Measurements from ENCODE around the gene METAP1D.
"Not testable (repeated sequence)": the region's sequence is repeated elsewhere in the genome, so short reads cannot be mapped to it uniquely, and the experiment has no call there.

Gene METAP1D

DNA sequence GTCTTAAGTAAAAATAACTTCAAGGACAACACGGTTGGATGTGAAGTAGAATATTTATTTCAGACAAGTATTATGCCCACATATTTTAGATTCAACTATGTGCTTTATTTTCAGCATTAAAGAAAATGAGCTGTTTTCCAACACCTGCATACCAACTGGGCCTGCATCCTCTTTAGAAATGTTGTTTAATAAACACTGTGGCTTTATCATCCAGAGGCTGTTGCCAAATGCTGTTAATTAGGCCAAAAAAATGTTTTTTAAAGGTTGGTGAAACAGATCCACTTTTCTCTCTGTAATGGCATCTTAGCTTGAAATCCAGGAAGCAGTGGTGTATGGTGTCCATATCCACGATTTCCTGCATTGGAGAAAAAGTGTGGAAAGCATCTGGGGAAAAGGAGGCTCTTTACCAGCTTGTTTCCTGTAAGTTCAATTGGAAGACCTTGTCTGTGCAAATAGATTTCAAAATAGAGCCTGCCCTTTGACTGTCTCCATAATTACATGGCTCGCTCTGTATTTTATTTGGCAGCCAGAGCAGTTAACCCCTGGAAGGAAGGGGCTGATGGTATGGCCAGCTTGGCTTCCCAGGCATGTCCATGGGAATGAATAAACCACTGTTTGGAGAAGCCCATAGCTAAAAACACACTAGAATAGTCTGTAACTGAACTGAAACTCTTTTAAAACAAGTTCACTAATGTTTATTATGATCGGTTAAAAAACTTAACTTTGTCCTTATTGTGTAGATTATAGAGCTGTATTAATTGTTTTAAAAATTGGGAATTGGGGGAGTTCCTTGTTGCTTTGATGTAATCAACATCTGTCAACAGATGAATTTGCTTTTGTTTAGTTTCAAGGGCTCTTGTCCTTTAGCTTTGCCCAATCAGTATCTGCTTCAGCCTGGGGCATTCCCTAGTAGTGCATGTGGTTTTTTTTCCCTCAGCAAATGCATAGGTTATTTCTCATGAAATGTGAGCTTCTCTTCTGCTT, 52.5 kb downstream of the METAP1D start:
- Histone ChIP-seq H3K36me3 (ENCODE audit: control insufficient read depth, insufficient read depth, low read length) (no peaks in the 10 kb centered on the region), H3K9me3 (ENCODE audit: control insufficient read depth, insufficient read depth, low read length) (no peaks in the 10 kb centered on the region), H3K4me3 (ENCODE audit: low read depth, low read length) (no peak overlapping the region), H3K27me3 (ENCODE audit: control insufficient read depth, insufficient read depth, low read length) (no peaks in the 10 kb centered on the region), H3K4me1 (ENCODE audit: control insufficient read depth, insufficient read depth, low read length) (no peaks in the 10 kb centered on the region), H3K9ac (ENCODE audit: low read depth, low read length) (no peak overlapping the region)

DNA sequence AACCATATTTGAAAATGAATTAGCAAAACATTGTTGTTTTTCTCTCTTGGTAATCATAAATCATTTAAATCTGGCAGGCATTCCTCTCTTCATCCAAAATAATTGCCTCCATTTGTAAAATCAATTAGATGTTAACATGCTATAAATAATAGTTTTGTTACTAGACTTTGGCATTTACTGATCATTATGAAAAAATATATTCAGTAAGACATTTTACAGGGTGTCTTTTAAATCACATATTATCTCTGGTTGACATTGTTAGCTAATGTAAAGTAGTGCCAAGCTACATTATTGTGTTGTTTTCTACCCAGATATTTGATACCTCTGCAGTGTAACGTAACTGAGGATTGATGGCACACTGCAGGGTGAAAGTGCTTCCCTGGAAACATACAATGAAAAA, 53.7 kb downstream of the METAP1D start:
- Histone ChIP-seq H3K4me3 (ENCODE audit: low read depth, low read length) (no peak overlapping the region), H3K9me3 (ENCODE audit: control insufficient read depth, insufficient read depth, low read length) (no peaks in the 10 kb centered on the region)

DNA sequence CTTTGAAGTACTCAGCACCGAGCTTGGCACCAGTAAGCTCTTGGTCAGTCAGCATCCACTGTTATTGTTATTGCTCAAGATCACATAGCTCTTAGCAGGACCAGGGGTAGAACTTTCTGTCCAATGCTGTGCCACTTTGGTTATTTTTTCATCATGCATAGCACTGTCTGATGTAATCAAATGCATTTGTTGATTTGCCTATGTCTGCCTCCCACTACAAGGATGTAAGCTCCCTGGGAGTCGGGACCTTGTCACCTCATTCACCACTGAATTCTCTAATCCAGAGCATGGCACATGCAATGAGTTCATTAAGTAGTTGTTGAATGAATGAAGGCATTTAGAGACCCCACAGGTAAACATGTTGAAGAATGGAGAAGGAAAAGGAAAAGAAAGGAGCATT, 56.5 kb downstream of the METAP1D start:
- no peaks in the 10 kb centered on the region for H3K27me3 ChIP-seq (ENCODE audit: control insufficient read depth, insufficient read depth, low read length)
- H3K4me1 ChIP-seq (ENCODE audit: control insufficient read depth, insufficient read depth, low read length) = no peaks in the 10 kb centered on the region
- H3K4me3 ChIP-seq (ENCODE audit: low read depth, low read length) = no peak overlapping the region
- no peaks in the 10 kb centered on the region for H3K9me3 ChIP-seq (ENCODE audit: control insufficient read depth, insufficient read depth, low read length)
- peak overlapping the region; percentile 10 for H3K9ac ChIP-seq (ENCODE audit: low read depth, low read length)
- H3K36me3 ChIP-seq (ENCODE audit: control insufficient read depth, insufficient read depth, low read length) = no peaks in the 10 kb centered on the region

More for the DNA sequence above, 53.7 kb downstream of the METAP1D start:
- H3K4me1 ChIP-seq (ENCODE audit: control insufficient read depth, insufficient read depth, low read length) = no peaks in the 10 kb centered on the region
- no peaks in the 10 kb centered on the region for H3K27me3 ChIP-seq (ENCODE audit: control insufficient read depth, insufficient read depth, low read length)
- no peak overlapping the region for H3K9ac ChIP-seq (ENCODE audit: low read depth, low read length)
- no peaks in the 10 kb centered on the region for H3K36me3 ChIP-seq (ENCODE audit: control insufficient read depth, insufficient read depth, low read length)

DNA sequence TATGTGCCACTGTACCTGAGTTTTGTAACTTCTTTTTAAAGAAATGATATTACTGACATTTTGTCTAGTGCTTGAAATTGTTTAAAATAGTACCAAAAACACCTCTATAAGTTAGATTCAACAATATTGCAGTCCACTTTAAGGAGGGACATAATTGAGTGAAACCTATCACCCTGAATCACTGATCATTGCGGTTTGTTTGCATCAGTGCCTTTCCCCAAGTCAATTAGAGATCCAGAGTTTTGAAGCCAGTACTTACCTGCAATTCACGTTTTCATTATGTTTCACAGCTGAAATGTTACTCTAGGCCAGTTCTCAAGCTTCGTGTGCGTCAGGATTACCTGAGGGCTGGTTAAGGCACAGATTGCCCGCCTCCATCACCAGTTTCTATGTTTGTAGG, 58.9 kb downstream of the METAP1D start:
- H3K36me3 ChIP-seq (ENCODE audit: control insufficient read depth, insufficient read depth, low read length) = no peaks in the 10 kb centered on the region
- H3K4me3 ChIP-seq (ENCODE audit: low read depth, low read length) = no peak overlapping the region
- no peak overlapping the region for H3K9ac ChIP-seq (ENCODE audit: low read depth, low read length)

DNA sequence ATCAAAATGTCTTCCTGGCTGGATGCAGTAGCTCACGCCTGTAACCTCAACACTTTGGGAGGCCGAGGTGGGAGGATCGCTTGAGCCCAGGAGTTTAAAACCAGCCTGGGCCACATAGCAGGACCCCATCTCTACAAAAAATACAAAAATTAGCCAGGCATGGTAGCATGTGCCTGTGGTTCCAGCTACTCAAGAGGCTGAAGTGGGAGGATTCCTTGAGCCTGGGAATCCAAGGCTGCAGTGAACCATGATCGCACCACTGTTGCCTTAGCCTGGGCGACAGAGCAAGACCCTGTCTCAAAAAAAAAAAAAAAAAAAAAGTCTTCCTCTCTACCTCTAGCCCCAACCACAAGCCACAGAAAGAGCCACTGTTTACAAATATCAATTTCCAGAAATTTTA, 60.4 kb downstream of the METAP1D start:
- H3K36me3 ChIP-seq (ENCODE audit: control insufficient read depth, insufficient read depth, low read length); H3K4me3 ChIP-seq (ENCODE audit: low read depth, low read length); H3K4me1 ChIP-seq (ENCODE audit: control insufficient read depth, insufficient read depth, low read length); H3K27me3 ChIP-seq (ENCODE audit: control insufficient read depth, insufficient read depth, low read length); H3K9ac ChIP-seq (ENCODE audit: low read depth, low read length); H3K9me3 ChIP-seq (ENCODE audit: control insufficient read depth, insufficient read depth, low read length): not testable (repeated sequence)

More for the DNA sequence above, 58.9 kb downstream of the METAP1D start:
- H3K27me3 ChIP-seq (ENCODE audit: control insufficient read depth, insufficient read depth, low read length) = no peaks in the 10 kb centered on the region
- H3K9me3 ChIP-seq (ENCODE audit: control insufficient read depth, insufficient read depth, low read length) = no peaks in the 10 kb centered on the region
- no peaks in the 10 kb centered on the region for H3K4me1 ChIP-seq (ENCODE audit: control insufficient read depth, insufficient read depth, low read length)

DNA sequence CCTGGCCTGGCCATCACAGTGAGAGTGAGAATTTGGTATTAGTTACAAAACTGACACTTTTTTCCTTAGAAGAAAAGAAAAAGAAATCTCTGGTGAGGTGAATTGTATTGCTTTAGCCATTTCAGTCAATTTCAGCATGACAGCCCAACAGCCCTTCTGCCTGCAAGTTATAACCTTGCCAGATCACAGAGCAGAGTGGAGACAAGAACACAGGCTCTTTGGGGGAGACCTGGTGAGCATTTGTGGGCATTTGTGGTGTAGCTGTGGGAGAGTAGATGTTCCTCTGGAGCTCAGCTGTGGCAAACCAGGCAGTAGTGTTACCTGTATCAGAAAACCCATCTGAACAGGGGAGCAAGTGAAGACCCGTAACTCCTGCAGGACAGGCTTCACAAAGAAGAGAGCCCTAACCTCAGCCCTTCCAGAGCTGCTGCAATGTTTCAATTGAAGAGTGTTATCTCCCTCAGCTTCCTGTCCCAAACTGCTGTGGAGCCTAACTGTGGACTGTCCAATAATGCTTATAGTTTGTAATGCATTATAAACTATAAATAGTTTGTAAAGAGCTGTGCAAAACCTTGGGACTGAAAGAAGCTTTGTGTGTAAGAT, 62.8 kb downstream of the METAP1D start:
- Histone ChIP-seq H3K4me1 (ENCODE audit: control insufficient read depth, insufficient read depth, low read length) (no peaks in the 10 kb centered on the region), H3K9me3 (ENCODE audit: control insufficient read depth, insufficient read depth, low read length) (no peaks in the 10 kb centered on the region), H3K27me3 (ENCODE audit: control insufficient read depth, insufficient read depth, low read length) (no peaks in the 10 kb centered on the region), H3K9ac (ENCODE audit: low read depth, low read length) (no peak overlapping the region), H3K36me3 (ENCODE audit: control insufficient read depth, insufficient read depth, low read length) (no peaks in the 10 kb centered on the region), H3K4me3 (ENCODE audit: low read depth, low read length) (no peak overlapping the region)

DNA sequence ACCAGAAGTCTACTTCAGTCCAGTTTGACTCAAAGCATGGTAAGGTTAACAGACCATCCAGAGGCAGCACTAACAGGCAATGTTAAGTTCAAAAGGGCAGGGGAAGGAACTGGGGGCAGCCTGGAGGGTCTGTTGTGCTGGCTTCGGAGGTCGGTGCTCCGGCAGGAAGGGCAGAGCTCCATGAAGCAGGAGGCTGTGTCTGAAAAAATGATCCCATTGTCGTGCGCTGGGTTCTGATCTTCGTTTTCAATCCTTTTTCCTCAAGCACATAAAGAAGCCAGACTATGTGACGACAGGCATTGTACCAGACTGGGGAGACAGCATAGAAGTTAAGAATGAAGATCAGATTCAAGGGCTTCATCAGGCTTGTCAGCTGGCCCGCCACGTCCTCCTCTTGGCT, 63.7 kb downstream of the METAP1D start:
- Histone ChIP-seq H3K36me3 (ENCODE audit: control insufficient read depth, insufficient read depth, low read length) (no peaks in the 10 kb centered on the region), H3K9me3 (ENCODE audit: control insufficient read depth, insufficient read depth, low read length) (no peaks in the 10 kb centered on the region), H3K27me3 (ENCODE audit: control insufficient read depth, insufficient read depth, low read length) (no peaks in the 10 kb centered on the region), H3K4me3 (ENCODE audit: low read depth, low read length) (no peak overlapping the region), H3K4me1 (ENCODE audit: control insufficient read depth, insufficient read depth, low read length) (no peaks in the 10 kb centered on the region), H3K9ac (ENCODE audit: low read depth, low read length) (no peak overlapping the region)

DNA sequence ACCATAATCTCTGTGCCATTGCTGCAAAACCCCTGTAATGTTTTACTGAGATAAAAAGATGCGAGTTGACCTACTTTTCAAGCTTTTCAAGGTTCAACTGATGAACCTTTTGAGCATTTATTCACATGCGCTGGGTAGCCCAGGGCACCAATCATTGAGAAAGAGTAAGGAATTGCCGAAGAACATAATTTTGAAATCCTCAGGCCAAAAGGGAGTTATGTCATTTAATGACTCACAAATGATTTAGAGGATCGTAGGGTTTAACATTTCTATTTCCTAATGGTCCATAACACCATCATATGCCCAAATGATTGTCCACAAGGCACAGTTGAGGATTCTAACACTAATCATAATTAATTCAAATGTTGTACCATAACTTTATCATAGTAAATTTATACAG, 65.4 kb downstream of the METAP1D start:
- Histone ChIP-seq H3K4me3 (ENCODE audit: low read depth, low read length) (no peak overlapping the region), H3K9me3 (ENCODE audit: control insufficient read depth, insufficient read depth, low read length) (no peaks in the 10 kb centered on the region), H3K9ac (ENCODE audit: low read depth, low read length) (no peak overlapping the region), H3K27me3 (ENCODE audit: control insufficient read depth, insufficient read depth, low read length) (no peaks in the 10 kb centered on the region), H3K36me3 (ENCODE audit: control insufficient read depth, insufficient read depth, low read length) (no peaks in the 10 kb centered on the region), H3K4me1 (ENCODE audit: control insufficient read depth, insufficient read depth, low read length) (no peaks in the 10 kb centered on the region)

DNA sequence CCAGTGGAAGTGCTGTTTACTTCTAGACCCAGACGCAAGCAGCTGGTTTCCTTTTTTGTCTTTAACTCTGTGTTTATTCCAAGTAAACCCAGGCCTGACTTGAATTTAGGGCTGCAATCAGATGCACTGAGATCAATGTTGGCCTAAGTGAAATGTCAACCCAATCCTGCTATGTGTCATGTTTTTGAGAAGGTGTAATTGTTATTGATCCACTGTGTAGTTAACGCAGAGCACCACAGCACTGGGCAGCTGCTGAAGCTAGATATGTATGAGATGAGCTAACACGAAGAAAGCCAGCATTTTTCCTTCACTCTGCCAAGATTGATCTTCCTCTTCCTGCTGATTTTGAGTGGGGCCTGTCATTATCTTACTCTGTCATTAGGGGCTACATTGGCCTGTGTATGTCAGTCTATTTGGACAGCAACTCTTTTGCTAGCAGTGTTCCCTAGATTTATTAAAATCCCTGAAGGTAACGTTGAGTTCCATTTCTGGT, 66.7 kb downstream of the METAP1D start:
- no peaks in the 10 kb centered on the region for H3K27me3 ChIP-seq (ENCODE audit: control insufficient read depth, insufficient read depth, low read length)
- H3K9me3 ChIP-seq (ENCODE audit: control insufficient read depth, insufficient read depth, low read length) = no peaks in the 10 kb centered on the region
- H3K36me3 ChIP-seq (ENCODE audit: control insufficient read depth, insufficient read depth, low read length) = no peaks in the 10 kb centered on the region
- H3K4me1 ChIP-seq (ENCODE audit: control insufficient read depth, insufficient read depth, low read length) = no peaks in the 10 kb centered on the region
- no peak overlapping the region for H3K4me3 ChIP-seq (ENCODE audit: low read depth, low read length)
- no peak overlapping the region for H3K9ac ChIP-seq (ENCODE audit: low read depth, low read length)

DNA sequence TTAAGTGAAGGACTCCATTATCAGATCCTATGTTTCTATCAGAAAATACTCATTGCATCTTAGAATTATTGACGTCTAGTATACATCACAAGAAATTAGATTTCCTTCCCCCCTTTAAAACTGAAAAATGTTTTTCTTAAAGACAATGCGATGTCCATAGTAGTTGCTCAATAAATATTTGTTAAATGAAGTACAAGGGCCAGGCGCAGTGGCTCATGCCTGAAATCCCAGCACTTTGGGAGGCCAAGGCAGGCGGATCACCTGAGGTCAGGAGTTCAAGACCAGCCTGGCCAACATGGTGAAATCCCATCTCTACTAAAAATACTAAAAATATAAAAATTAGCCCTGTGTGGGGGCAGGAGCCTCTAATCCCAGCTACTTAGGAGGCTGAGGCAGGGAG, 68.2 kb downstream of the METAP1D start:
- H3K27me3 ChIP-seq (ENCODE audit: control insufficient read depth, insufficient read depth, low read length); H3K9ac ChIP-seq (ENCODE audit: low read depth, low read length); H3K4me3 ChIP-seq (ENCODE audit: low read depth, low read length); H3K4me1 ChIP-seq (ENCODE audit: control insufficient read depth, insufficient read depth, low read length); H3K9me3 ChIP-seq (ENCODE audit: control insufficient read depth, insufficient read depth, low read length); H3K36me3 ChIP-seq (ENCODE audit: control insufficient read depth, insufficient read depth, low read length): not testable (repeated sequence)

DNA sequence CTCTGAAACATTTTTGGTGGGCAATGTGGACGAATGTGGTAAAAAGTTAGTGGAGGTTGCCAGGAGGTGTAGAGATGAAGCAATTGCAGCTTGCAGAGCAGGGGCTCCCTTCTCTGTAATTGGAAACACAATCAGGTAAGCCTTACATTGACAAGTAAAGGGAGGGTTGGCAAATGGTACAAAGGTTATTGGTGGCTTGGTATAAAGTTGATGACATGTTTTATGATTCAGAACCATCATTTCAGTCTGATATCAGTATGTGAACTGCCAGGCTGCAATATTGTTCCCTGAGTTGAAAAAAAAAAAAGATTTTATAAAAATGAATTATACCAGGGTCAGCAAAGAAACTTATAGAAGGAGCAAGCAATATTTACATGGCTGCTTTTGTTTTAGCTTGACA, 71.2 kb downstream of the METAP1D start:
- H3K9me3 ChIP-seq (ENCODE audit: control insufficient read depth, insufficient read depth, low read length) = no peaks in the 10 kb centered on the region
- no peak overlapping the region for H3K4me3 ChIP-seq (ENCODE audit: low read depth, low read length)
- no peaks in the 10 kb centered on the region for H3K36me3 ChIP-seq (ENCODE audit: control insufficient read depth, insufficient read depth, low read length)
- H3K9ac ChIP-seq (ENCODE audit: low read depth, low read length) = no peak overlapping the region
- H3K4me1 ChIP-seq (ENCODE audit: control insufficient read depth, insufficient read depth, low read length) = no peaks in the 10 kb centered on the region
- peaks cover 3% of the 10 kb centered on the region for H3K27me3 ChIP-seq (ENCODE audit: control insufficient read depth, insufficient read depth, low read length)

DNA sequence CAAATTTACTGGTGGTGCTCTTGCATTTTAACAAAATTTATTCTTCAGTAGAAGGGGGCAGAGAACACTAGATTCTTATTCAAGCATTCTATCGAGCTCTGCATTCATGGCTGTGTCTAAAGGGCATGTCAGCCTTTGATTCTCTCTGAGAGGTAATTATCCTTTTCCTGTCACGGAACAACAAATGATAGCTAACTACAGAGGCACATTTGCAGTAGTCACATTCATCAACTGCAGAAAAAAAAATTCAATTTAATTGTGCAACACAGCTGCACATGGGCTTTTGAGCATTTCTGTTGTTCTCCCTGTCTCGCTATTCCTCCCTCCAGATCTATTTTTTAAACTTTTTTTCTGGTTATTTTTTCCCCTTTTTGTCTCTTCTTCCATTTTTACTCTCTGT, 72.5 kb downstream of the METAP1D start:
- no peaks in the 10 kb centered on the region for H3K4me1 ChIP-seq (ENCODE audit: control insufficient read depth, insufficient read depth, low read length)
- no peak overlapping the region for H3K4me3 ChIP-seq (ENCODE audit: low read depth, low read length)
- peaks cover 14% of the 10 kb centered on the region for H3K27me3 ChIP-seq (ENCODE audit: control insufficient read depth, insufficient read depth, low read length)
- H3K9ac ChIP-seq (ENCODE audit: low read depth, low read length) = no peak overlapping the region
- H3K9me3 ChIP-seq (ENCODE audit: control insufficient read depth, insufficient read depth, low read length) = no peaks in the 10 kb centered on the region
- H3K36me3 ChIP-seq (ENCODE audit: control insufficient read depth, insufficient read depth, low read length) = no peaks in the 10 kb centered on the region
